GM18861 (cell line): ENCODE data around the gene NECTIN4.

Experiments used
- ATAC-seq: cut with Tn5 transposase; IDR thresholded peaks from one replicate; pipeline ENCODE4 v1.9.1; 2021; ENCODE audit not compliant: unreplicated experiment

NECTIN4 gene

DNA sequence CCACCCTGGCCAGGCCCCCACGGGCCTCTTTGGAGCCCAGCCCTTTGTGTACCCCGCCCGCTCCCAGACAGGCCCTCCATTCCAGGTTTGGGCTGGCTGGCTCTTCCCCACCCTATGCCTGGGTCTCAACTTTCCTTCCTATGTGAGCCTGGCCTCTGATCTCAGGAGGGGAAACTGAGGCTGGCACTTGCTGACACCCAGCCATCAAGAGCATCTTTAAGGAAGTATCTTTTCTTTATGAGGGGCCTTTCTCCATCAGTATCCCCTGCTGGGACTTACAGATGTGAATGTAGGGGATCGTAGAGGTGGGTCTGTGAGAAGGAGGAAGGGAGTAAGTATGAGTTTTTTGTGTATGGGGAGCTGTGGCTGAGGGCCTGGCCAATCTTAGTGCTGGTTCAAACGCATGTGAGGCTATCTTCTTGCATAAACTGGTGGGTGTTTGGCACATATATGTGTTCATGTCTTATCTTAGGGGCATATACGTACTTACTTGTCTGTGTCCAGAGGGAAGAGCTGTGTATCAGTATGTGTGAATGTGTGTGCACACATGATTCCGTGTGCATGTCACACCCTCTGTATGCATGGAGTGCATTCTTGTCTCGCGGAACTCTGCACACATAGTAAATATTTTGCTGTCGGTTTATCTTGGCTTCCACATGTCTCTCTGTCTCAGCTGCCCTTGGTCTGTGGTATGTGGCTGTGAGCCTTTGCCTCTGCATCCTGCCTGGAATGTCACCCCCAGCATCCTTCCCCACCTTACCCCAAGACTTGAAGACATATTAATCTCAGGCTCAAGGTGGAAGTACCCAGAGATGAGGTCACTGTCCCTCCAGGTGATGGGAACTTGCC, 5.4 kb downstream of the NECTIN4 start:
- ATAC-seq = no peak

DNA sequence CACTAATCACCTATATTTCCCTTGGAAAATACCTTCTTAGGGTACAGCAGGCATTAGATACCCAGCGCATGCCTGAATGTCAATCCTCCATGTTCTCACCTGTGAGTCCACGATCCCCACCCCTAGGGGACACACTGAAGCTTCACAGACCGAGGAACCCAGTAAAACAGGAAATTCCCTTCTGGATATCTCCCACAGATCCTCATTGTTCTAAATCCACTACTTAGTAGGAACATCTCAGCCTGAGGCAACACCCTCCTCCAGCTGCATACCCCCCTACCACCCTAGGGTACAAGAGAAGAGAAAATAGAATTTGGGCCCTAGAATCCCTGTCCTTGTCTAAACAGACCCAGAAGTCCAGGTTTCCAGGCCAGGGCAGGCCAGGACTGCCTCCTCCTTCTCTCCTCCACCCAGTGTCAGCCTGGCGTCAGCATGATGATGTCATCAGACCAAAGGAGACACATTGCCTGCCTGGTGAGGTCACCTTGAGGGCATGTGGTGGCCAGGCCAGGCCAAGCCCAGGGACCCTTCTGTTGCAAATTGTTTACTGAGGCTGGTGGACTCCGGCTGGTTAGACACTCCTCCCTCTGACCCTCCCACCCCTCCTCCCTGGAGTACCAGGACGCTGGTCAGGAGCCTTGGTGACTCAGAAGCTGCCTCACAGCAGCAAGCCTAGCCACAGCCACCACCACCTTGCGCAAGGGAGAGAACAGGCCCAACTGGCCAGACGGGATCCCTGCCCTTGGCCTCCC, 6.2 kb downstream of the NECTIN4 start:
- ATAC-seq = no peak

DNA sequence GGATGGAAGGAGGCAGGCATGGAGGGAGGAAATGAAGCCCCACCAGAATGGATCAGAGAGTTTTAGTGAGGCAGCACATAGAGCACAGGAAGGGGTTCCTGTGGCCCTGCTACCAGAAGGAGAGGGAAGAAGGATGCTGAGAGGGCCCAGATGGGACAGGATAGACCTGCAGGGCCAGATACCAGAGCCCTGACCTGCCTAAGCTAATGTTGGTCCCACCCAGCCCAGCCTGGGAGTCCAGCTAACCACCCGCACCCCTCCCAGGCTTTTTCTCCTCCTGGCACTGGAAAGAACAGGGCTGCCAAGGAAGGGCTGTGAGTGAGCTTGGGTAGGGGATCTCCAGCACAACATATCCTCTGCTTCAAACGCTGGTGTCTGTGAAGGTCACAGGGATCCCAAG, 6.9 kb downstream of the NECTIN4 start:
- ATAC-seq = no peak

DNA sequence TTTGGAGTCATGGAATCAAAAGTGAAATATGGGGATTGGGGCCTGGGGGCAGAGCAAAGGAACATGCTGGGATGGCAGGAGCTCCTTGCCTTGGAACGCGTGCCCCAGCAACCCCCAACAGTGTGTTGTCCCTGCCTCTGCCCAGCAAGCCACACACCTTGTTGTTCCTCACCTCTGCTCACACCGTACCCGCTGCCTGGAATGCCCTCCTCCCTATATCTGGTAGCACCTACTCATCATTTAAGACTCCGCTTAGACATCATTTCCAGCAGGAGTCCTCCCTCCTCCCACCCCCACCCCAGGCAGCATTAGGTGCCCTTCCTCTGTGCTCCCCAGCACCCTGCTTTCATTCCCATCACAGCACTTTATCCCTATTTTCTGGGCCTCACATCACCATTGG, 7.8 kb downstream of the NECTIN4 start:
- no peak for ATAC-seq

DNA sequence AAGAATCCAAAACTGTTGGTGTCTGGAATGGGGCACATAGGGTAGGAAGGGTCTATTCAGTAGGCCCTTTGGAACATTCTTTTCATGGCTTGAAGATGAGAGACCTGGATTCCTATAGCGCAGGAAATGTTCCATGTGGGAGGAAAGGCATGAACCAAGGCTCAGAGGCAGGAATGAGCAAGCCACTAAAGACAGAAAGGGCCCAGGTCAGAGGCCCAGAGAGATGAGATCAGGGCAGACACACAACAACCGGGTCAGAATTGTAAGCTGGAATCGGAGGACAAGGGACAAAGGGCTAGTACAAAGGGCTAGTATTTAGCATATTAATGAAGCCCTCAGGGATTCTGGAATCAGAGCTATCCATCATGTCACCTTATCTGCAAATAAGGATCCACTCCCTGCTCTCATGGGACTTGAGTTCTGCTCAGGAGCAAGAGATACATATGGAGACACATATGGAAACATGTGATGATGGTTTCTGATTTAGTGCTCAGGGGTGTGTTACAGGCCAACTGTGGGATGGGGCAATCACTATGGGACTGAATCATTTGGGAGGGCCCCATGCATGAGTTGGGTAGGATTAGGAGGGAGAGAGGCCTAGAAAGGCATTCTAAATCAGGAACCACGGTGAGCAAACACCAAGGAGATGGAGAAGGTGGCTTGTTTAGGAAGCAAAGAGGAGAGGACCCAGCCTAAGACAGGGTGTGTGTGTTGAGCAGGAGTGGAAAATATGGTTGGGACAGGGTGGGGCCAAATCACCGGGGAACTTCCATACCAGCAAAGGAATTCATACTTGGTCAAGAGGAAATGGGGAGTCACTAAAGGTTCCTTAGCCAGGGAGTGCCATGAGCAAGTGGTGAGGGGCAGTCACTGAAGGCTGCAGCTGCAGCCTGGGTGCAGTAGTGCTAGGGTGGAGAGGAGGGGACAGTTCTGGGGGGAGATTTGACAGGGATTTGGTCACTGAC, 8.6 kb downstream of the NECTIN4 start:
- ATAC-seq = no peak

- no peak for ATAC-seq
These were observed 9.8 kb downstream of the NECTIN4 start for GRCh38 chr1:161079436-161080110.

GRCh38 chr1:161077426-161077825, 11.9 kb downstream of the NECTIN4 start:
- no peak for ATAC-seq

DNA sequence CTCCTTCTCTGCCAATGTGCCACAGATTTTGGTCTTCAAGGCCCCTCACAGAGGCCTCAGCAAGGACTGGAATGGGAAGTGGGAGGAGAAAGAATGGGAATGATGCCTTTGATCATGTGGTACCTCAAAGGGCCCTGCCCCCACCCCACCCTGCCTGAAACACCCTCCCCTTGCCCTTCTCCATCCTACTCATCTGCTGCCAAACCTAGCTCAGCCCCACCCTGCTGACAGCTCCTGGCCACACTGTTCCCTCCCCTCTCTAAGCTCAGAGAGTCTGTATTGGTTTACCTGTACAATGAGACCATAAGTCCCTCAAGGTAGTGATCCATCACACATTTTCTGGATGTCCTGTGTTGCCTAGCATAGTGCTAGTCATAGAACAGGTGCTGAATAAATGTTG, 12.9 kb downstream of the NECTIN4 start:
- ATAC-seq = no peak

DNA sequence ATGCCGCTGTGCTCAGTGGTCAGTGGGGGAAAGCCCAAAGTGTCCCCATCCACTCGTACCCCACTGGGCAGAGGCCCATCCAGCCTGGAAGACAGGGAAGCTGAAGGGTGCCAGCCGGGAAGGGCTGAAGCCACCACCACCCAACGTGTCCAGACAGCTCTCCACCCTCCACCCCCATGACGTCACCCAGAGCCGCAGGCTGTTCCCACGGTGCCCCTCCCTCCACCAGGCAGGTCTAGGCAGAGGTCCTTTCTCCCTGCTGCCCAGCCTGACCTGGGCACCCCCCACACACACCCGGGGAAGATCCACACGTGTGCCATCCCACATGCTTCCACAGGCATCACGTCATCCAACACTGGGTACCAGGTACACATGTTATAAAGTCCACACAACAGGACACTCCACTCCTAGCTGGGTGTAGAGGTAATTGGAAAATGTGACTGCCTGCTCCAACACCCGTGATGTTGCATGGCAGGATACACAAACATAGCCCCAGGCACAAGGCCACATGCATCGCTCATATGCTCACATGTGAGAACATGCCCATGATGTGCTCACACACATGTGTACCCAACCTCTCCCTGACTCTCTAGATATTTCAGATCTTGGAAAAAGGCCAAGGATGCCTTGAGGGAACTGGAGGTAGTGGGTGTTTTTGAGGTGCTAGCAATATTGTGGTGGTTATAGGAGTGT, 14.5 kb downstream of the NECTIN4 start:
- no peak for ATAC-seq

GRCh38 chr1:161073474-161074121, 15.8 kb downstream of the NECTIN4 start:
- no peak for ATAC-seq

- no peak for ATAC-seq
These were observed 16.5 kb downstream of the NECTIN4 start for GRCh38 chr1:161072751-161073449.

DNA sequence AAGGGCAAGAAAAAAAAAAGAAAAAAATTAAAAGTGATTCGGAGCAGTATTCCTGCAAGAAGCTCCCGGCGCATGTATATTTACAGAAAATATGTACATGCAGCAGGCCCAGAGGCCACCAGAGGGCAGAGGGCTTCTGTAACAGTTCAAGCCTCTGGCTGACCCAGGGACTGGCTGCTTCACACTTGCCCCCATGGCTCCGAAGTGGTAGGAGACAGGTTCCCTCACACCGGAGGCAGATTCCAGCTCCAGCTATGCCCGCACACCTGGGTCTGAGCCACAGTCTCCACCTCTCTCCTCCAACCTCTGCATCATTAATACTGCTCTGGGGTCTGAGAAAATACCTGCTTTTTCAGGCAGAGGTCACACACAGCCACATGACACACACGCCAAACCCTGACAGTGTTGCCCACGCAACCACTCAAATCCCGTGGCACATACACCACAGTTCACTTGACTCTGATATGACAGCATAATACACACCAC, 17.4 kb downstream of the NECTIN4 start:
- no peak for ATAC-seq

- ATAC-seq = no peak
These were observed 18.6 kb downstream of the NECTIN4 start for GRCh38 chr1:161070761-161071160.

DNA sequence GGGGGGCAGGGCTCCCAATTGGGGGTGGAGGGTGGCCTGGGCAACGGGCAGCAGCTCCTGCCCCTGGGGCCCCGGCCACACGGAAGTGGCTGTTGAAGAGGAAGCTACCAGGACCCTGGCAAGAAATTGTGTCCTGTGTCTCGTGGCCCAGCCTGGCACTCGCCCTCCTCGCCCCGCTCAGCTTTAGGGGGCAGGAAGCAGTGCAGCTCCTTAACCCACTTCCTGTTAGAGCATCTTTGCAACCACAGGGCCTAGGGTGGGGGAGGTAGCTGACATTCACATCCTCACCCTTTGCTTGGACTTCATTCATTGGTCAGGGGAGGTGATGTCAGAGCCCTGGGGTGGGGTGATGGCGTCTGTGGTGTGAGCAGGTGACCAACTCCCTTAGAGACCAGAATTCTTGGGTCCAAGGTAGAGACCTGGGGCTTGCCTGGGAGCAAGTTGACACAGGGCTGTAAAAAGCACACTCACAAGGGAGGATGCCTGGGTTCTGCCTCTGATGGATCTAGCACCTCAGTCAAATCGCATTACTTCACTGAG, 19.6 kb downstream of the NECTIN4 start, which contains the start of gene ARHGAP30:
TSS of gene ARHGAP30 (minus strand) at position 161 of the 540 bp plus-strand sequence. CDS start 267 bp downstream, outside the sequence.
- peak; percentile 81 for ATAC-seq

DNA sequence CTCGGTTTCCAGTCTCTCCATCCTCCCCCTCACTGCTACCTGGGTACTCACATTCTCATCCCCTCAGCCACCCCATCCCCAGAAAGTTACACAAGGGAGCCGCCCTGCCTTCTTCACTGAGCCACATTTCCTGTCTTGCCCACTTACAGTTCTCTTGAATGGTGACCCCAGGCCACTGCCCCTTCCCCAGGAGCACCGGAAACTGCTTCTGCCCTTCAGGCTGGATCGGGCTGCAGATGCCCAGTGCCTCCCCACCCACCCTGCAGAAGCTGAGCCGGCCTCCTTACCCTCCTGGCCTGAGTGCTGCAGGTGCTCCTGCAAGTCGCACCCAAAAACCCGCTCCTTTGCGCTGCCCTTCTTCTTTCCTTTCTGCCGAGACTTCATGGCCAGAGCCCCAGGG, 20.1 kb downstream of the NECTIN4 start:
- ATAC-seq = no peak

DNA sequence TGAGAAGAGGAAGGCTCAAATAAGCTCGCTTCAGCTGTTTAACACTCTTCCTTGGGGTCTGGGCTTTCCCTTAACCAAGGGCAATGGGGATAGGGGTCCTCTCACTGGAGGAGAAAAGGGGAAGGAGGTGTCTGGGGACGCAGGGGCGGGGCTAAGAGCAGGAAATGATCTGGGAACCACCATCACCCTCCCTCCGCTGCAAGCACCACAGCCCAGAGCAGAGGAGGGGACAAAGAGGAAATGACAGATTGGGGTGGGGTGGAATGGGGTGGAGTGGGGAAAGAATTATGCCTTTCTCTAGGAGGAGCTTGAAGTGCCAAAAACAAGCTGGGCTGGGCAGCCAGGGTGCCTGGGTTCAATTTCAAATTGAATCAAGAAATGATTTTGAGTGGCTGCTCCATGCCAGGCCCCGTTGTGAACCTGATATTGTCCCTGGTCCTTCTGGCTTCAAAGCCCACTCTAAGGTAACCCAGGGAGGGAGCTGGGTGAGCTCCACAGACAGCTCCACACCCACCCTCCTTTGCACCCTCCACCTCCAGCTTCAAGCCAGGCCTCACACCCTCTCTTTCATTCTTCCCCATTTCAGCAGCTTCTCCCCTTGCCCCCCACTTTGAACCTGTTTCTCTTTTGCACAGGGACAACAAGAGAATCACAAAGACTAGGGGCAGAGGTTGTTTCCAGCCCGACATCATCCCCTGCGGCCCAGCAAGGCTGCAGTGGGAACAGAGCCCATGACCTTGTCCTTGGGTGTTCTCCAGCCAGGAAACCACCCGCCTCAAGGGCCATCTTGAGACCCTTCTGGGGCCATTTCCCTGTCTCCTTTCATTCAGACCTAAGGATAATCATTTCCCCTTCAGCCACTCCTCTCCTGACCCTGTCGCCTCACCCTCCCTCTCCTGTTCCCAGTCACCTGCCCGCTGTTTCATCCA, 20.8 kb downstream of the NECTIN4 start:
- ATAC-seq = peak; percentile 36

DNA sequence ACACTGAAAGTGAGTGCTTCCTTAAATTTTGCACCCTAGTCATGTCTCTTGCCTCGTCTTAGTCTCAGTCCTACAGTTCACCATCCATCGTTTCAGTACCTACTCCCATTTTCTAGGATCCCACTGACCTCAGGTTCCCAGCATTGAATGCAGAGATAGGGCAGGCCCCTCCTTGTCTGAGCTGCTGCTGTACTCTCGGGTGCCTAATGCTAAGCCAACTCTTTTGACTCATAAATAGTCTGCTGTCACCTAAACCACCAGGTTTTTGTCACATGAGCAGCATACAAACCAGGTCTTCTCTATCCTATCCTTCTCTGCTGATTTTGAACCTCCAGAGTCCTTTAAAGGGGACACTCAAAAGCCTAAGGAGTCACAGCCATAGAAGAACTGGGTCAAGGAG, 22.7 kb downstream of the NECTIN4 start:
- no peak for ATAC-seq
